ENCODE measurements around the gene VAV3.

VAV3 gene

GRCh38 chr1:107661158-107661557 lies 303.8 kb downstream of the VAV3 start:
- no peak overlapping the region for H3K27ac ChIP-seq (replicated peaks)
- DNase-seq (ENCODE audit: low read depth in 1 of 2, low spot score in 1 of 2) = no peak
- H3K27me3 ChIP-seq (ENCODE audit: insufficient read depth, poor library complexity, severe bottlenecking) = no peaks in the 10 kb centered on the region
- TF ChIP-seq SPI1 (IDR thresholded peaks at IDR 0.05; ENCODE audit: borderline replicate concordance, low read depth) (no peak), GABPA (IDR thresholded peaks at IDR 0.05; ENCODE audit: low read depth) (no peak), REST (IDR thresholded peaks at IDR 0.05; ENCODE audit: insufficient replicate concordance, low read depth) (no peak), POLR2AphosphoS5 (IDR thresholded peaks at IDR 0.05; ENCODE audit: low read depth) (no peak), CTCF (IDR thresholded peaks at IDR 0.05; ENCODE audit: insufficient read depth, low read length) (no peak)
- H3K4me3 ChIP-seq (replicated peaks; ENCODE audit: insufficient read depth, low read length) = no peak overlapping the region

GRCh38 chr1:107659961-107660360 lies 305.0 kb downstream of the VAV3 start:
- TF ChIP-seq POLR2AphosphoS5 (IDR thresholded peaks at IDR 0.05; ENCODE audit: low read depth) (no peak), REST (IDR thresholded peaks at IDR 0.05; ENCODE audit: insufficient replicate concordance, low read depth) (no peak), GABPA (IDR thresholded peaks at IDR 0.05; ENCODE audit: low read depth) (no peak), CTCF (IDR thresholded peaks at IDR 0.05; ENCODE audit: insufficient read depth, low read length) (no peak), SPI1 (IDR thresholded peaks at IDR 0.05; ENCODE audit: borderline replicate concordance, low read depth) (no peak)
- no peak for DNase-seq (ENCODE audit: low read depth in 1 of 2, low spot score in 1 of 2)
- Histone ChIP-seq H3K4me3 (replicated peaks; ENCODE audit: insufficient read depth, low read length) (no peak overlapping the region), H3K27me3 (ENCODE audit: insufficient read depth, poor library complexity, severe bottlenecking) (no peaks in the 10 kb centered on the region), H3K27ac (replicated peaks) (no peak overlapping the region)

- DNase-seq (ENCODE audit: low read depth in 1 of 2, low spot score in 1 of 2) = no peak
- Histone ChIP-seq H3K27ac (replicated peaks) (no peak overlapping the region), H3K4me3 (replicated peaks; ENCODE audit: insufficient read depth, low read length) (no peak overlapping the region), H3K27me3 (ENCODE audit: insufficient read depth, poor library complexity, severe bottlenecking) (no peaks in the 10 kb centered on the region)
- TF ChIP-seq SPI1 (IDR thresholded peaks at IDR 0.05; ENCODE audit: borderline replicate concordance, low read depth) (no peak), REST (IDR thresholded peaks at IDR 0.05; ENCODE audit: insufficient replicate concordance, low read depth) (no peak), CTCF (IDR thresholded peaks at IDR 0.05; ENCODE audit: insufficient read depth, low read length) (no peak), POLR2AphosphoS5 (IDR thresholded peaks at IDR 0.05; ENCODE audit: low read depth) (no peak), GABPA (IDR thresholded peaks at IDR 0.05; ENCODE audit: low read depth) (no peak)
Measured at GRCh38 chr1:107657356-107657755, 307.6 kb downstream of the VAV3 start.
